H9 (cell line): ENCODE results near the gene BROX. TPM values are rescaled to one million over a fixed set of nuclear protein-coding genes. Genes with fewer than 3 reads are reported as not detected.

Experiments used
- DNase-seq: peaks from one replicate; pipeline ENCODE4 v3.0.0-alpha.2; 2017
- H2AFZ ChIP-seq: one replicate; pipeline ENCODE4 v1.6.1; 2013; ENCODE audit warnings: mild to moderate bottlenecking, low read length, control low read depth, moderate library complexity
- H2AK5ac ChIP-seq: 2 replicates; pipeline ENCODE4 v1.6.1; 2013; ENCODE audit warnings: low read length, control low read depth, mixed read lengths; ENCODE audit not compliant: insufficient read length
- H2BK120ac ChIP-seq: one replicate; pipeline ENCODE4 v1.6.1; 2013; ENCODE audit warnings: low read depth, mild to moderate bottlenecking, low read length, control low read depth, inconsistent platforms; ENCODE audit not compliant: poor library complexity, severe bottlenecking
- H2BK12ac ChIP-seq: 2 replicates; pipeline ENCODE4 v1.6.1; 2013; ENCODE audit warnings: low read length, control low read depth, mixed read lengths, low read depth; ENCODE audit not compliant: insufficient read length
- H2BK15ac ChIP-seq: 2 replicates; pipeline ENCODE4 v1.6.1; 2013; ENCODE audit warnings: low read depth, low read length, control low read depth
- H2BK20ac ChIP-seq: one replicate; pipeline ENCODE4 v1.6.1; 2013; ENCODE audit warnings: low read depth, mild to moderate bottlenecking, low read length, control low read depth, inconsistent platforms; ENCODE audit not compliant: poor library complexity, severe bottlenecking
- H2BK5ac ChIP-seq: 2 replicates; pipeline ENCODE4 v1.6.1; 2013; ENCODE audit warnings: low read length, control low read depth, mixed read lengths; ENCODE audit not compliant: insufficient read length
- H3K14ac ChIP-seq: 2 replicates; pipeline ENCODE4 v1.6.1; 2013; ENCODE audit warnings: low read length, control low read depth; ENCODE audit not compliant: insufficient read depth
- H3K18ac ChIP-seq: 2 replicates; pipeline ENCODE4 v1.6.1; 2013; ENCODE audit warnings: low read depth, mild to moderate bottlenecking, mixed read lengths, low read length, control low read depth; ENCODE audit not compliant: insufficient read length
- H3K23ac ChIP-seq: 2 replicates; pipeline ENCODE4 v1.6.1; 2013; ENCODE audit warnings: low read length, control low read depth, mixed read lengths, low read depth; ENCODE audit not compliant: insufficient read length
- H3K23me2 ChIP-seq: 2 replicates; pipeline ENCODE4 v1.6.1; 2013; ENCODE audit warnings: low read depth, mild to moderate bottlenecking, mixed read lengths, low read length, control low read depth; ENCODE audit not compliant: insufficient read length, poor library complexity, severe bottlenecking
- H3K27ac ChIP-seq: 2 replicates; pipeline ENCODE4 v1.5.1; 2013; ENCODE audit warnings: low read length, control low read depth, mixed read lengths, low read depth; ENCODE audit not compliant: insufficient read length
- H3K27me3 ChIP-seq: 2 replicates; pipeline ENCODE4 v1.6.1; 2013; ENCODE audit warnings: low read length, control low read depth, inconsistent platforms; ENCODE audit not compliant: insufficient read depth
- H3K4ac ChIP-seq: 2 replicates; pipeline ENCODE4 v1.6.1; 2013; ENCODE audit warnings: low read depth, mild to moderate bottlenecking, control low read depth, inconsistent platforms, low read length, moderate library complexity
- H3K4me1 ChIP-seq: 2 replicates; pipeline ENCODE4 v1.6.1; 2013; ENCODE audit warnings: low read length, control low read depth, inconsistent platforms; ENCODE audit not compliant: insufficient read depth
- H3K4me2 ChIP-seq: 2 replicates; pipeline ENCODE4 v1.6.1; 2013; ENCODE audit warnings: low read length, control low read depth, mixed read lengths; ENCODE audit not compliant: insufficient read length, insufficient read depth
- H3K56ac ChIP-seq: 2 replicates; pipeline ENCODE4 v1.6.1; 2013; ENCODE audit warnings: low read depth, mild to moderate bottlenecking, mixed read lengths, low read length, control low read depth; ENCODE audit not compliant: insufficient read length
- H3K79me1 ChIP-seq: 2 replicates; pipeline ENCODE4 v1.6.1; 2013; ENCODE audit warnings: low read depth, mild to moderate bottlenecking, moderate library complexity, low read length, control low read depth, inconsistent platforms; ENCODE audit not compliant: insufficient read depth, poor library complexity, severe bottlenecking
- H3K79me2 ChIP-seq: 2 replicates; pipeline ENCODE4 v1.6.1; 2013; ENCODE audit warnings: low read length, control low read depth, inconsistent platforms; ENCODE audit not compliant: insufficient read depth
- H3K9ac ChIP-seq: 2 replicates; pipeline ENCODE4 v1.6.1; 2013; ENCODE audit warnings: low read length, control low read depth, mixed read lengths; ENCODE audit not compliant: insufficient read length; ENCODE audit errors: extremely low read depth
- H3K9me3 ChIP-seq: one replicate; pipeline ENCODE4 v1.6.1; 2013; ENCODE audit warnings: low read depth, low read length, inconsistent platforms; ENCODE audit not compliant: control insufficient read depth
- H3T11ph ChIP-seq: one replicate; pipeline ENCODE4 v1.6.1; 2013; ENCODE audit warnings: mild to moderate bottlenecking, low read length, control low read depth, inconsistent platforms
- H4K20me1 ChIP-seq: one replicate; pipeline ENCODE4 v1.6.1; 2013; ENCODE audit not compliant: control insufficient read depth, insufficient read length, insufficient read depth
- H4K5ac ChIP-seq: 2 replicates; pipeline ENCODE4 v1.6.1; 2013; ENCODE audit warnings: low read depth, mild to moderate bottlenecking, mixed read lengths, low read length, control low read depth; ENCODE audit not compliant: insufficient read length
- H4K8ac ChIP-seq: replicated peaks from 2 replicates; pipeline ENCODE4 v1.6.1; 2013; ENCODE audit warnings: low read length, control low read depth, mixed read lengths, low read depth; ENCODE audit not compliant: insufficient read length
- H4K91ac ChIP-seq: 2 replicates; pipeline ENCODE4 v1.6.1; 2013; ENCODE audit warnings: low read depth, mild to moderate bottlenecking, moderate library complexity, mixed read lengths, low read length, control low read depth; ENCODE audit not compliant: insufficient read length
- H3K27ac Mint-ChIP-seq, 3 experiments: 2 replicates in 2 of 3; 3 replicates in 1 of 3; pipeline ENCODE4 v1.8.0; 2020 to 2021; ENCODE audit warnings: mixed read lengths in 3 of 3, mild to moderate bottlenecking in 1 of 3, moderate library complexity in 1 of 3
- H3K27me3 Mint-ChIP-seq: 2 replicates; pipeline ENCODE4 v1.8.0; 2021; ENCODE audit warnings: low read depth, mild to moderate bottlenecking, moderate library complexity, mixed read lengths
- H3K36me3 Mint-ChIP-seq, 3 experiments: 2 replicates in 2 of 3; 3 replicates in 1 of 3; pipeline ENCODE4 v1.8.0; 2020 to 2021; ENCODE audit warnings: low read depth in 3 of 3, mixed read lengths in 3 of 3; ENCODE audit not compliant: insufficient read depth in 1 of 3
- H3K4me1 Mint-ChIP-seq, 2 experiments: 2 replicates each; pipeline ENCODE4 v1.8.0; 2020; ENCODE audit warnings: mixed read lengths in 2 of 2
- H3K4me3 Mint-ChIP-seq, 2 experiments: 2 replicates in 1 of 2; 3 replicates in 1 of 2; pipeline ENCODE4 v1.8.0; 2020 to 2021; ENCODE audit warnings: mild to moderate bottlenecking in 2 of 2, mixed read lengths in 2 of 2, moderate library complexity in 1 of 2
- H3K9me3 Mint-ChIP-seq, 2 experiments: 2 replicates in 1 of 2; 3 replicates in 1 of 2; pipeline ENCODE4 v1.8.0; 2020; ENCODE audit warnings: mild to moderate bottlenecking in 2 of 2, mixed read lengths in 2 of 2, moderate library complexity in 1 of 2
- WGBS: extraction: QIAGEN DNeasy Blood & Tissue Kit; methylation state at CpG from one replicate; pipeline ENCODE4 v1.1.7; 2013; ENCODE audit warnings: missing lambda C conversion rate, low lambda C conversion rate, mixed read lengths; ENCODE audit not compliant: insufficient read length; ENCODE audit errors: extremely low coverage; 5-methylcytosine and 5-hydroxymethylcytosine counted together
- total RNA-seq: library from RNA; stranded (reverse); gene quantifications from 2 replicates; pipeline ENCODE4 v1.2.1, GENCODE V29; 2021
- TF ChIP-seq, protein P1 (sequence below): fragments of 200-600 bp; sonication (generic); conservative IDR thresholded peaks from 3 replicates; pipeline ENCODE4 v1.8.0; 2021; ENCODE audit warnings: antibody characterized with exemption, mild to moderate bottlenecking

The BROX gene
- total RNA-seq, 1 experiment from 2014 or later, result 27.8 TPM

DNA sequence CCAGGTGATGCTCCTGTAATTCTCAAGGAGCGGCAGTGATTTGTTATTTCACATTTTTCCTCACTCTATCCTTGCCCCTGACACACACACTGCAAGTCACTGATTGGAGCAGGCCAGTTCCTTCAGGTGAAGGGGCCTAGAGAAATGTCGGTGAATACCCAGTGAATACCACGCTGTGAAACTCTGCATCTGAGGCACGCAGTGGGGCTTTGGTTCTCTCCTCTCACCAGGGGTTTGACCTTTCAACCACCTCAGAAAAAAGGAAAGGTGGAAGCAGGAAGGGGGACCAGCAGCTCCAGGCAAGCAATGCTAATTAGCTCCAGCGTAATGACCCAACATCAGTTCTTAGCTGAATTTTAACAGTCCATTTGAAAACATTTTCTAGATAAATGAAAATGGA, 24.1 kb downstream of the BROX start:
- H2BK5ac ChIP-seq, result no peak overlapping the region
- H3K79me1 ChIP-seq, result no peaks in the 10 kb centered on the region
- H4K20me1 ChIP-seq, result no peaks in the 10 kb centered on the region
- H3K27me3 ChIP-seq, result no peaks in the 10 kb centered on the region
- H3K56ac ChIP-seq, result no peak overlapping the region
- no peak overlapping the region for H3K9ac ChIP-seq
- H3K4ac ChIP-seq, result no peak overlapping the region
- no CpG with 5 or more reads among the region's 5 CpGs for WGBS
- H4K91ac ChIP-seq, result no peak overlapping the region
- H3T11ph ChIP-seq, result no peak overlapping the region
- no peak overlapping the region for H4K8ac ChIP-seq
- H4K5ac ChIP-seq, result no peak overlapping the region
- H3K14ac ChIP-seq, result no peak overlapping the region
- no peak overlapping the region for H2AFZ ChIP-seq
- H3K27me3 Mint-ChIP-seq, result no peaks in the 10 kb centered on the region
- peaks cover 3 to 9% of the 10 kb centered on the region in 2 experiments for H3K4me1 Mint-ChIP-seq
- H3K18ac ChIP-seq, result no peak overlapping the region
- H3K4me2 ChIP-seq, result peak overlapping the region; percentile 5
- H2BK15ac ChIP-seq, result no peak overlapping the region
- peaks cover 2% of the 10 kb centered on the region for H3K23me2 ChIP-seq
- no peak overlapping the region for H2AK5ac ChIP-seq
- no peak overlapping the region for H2BK120ac ChIP-seq
- H2BK20ac ChIP-seq, result no peak overlapping the region
- H2BK12ac ChIP-seq, result no peak overlapping the region
- H3K27ac ChIP-seq, result no peak overlapping the region
- peak; percentile 79 for DNase-seq
- H3K9me3 Mint-ChIP-seq, result no peaks in the 10 kb centered on the region
- no peak overlapping the region for H3K23ac ChIP-seq
- peaks cover 7% of the 10 kb centered on the region; the same call in 1 of the 2 replicates for H3K4me1 ChIP-seq
- peak overlapping the region in 1 of 2 experiments; percentile 12; a peak in 2 of 5 replicates for H3K4me3 Mint-ChIP-seq
- H3K79me2 ChIP-seq, result no peaks in the 10 kb centered on the region
- H3K9me3 ChIP-seq, result no peaks in the 10 kb centered on the region
- peaks cover 7 to 22% (median 19%) of the 10 kb centered on the region in 3 experiments; a peak in 6 of 7 replicates for H3K36me3 Mint-ChIP-seq
- peak overlapping the region in 2 of 3 experiments; percentile 45 to 88; a peak in 3 of 7 replicates for H3K27ac Mint-ChIP-seq
- TF ChIP-seq, protein P1, sequence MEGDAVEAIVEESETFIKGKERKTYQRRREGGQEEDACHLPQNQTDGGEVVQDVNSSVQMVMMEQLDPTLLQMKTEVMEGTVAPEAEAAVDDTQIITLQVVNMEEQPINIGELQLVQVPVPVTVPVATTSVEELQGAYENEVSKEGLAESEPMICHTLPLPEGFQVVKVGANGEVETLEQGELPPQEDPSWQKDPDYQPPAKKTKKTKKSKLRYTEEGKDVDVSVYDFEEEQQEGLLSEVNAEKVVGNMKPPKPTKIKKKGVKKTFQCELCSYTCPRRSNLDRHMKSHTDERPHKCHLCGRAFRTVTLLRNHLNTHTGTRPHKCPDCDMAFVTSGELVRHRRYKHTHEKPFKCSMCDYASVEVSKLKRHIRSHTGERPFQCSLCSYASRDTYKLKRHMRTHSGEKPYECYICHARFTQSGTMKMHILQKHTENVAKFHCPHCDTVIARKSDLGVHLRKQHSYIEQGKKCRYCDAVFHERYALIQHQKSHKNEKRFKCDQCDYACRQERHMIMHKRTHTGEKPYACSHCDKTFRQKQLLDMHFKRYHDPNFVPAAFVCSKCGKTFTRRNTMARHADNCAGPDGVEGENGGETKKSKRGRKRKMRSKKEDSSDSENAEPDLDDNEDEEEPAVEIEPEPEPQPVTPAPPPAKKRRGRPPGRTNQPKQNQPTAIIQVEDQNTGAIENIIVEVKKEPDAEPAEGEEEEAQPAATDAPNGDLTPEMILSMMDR, result no peak
